CD4-positive, alpha-beta T cell treated with Interferon gamma for 1 hour (primary cell): ENCODE measurements around the gene MSI2.
"Not testable (repeated sequence)": the region's sequence is repeated elsewhere in the genome, so short reads cannot be mapped to it uniquely, and the experiment has no call there.

Source experiments
- DNase-seq: peaks from one replicate; pipeline ENCODE4 v3.0.0-alpha.2; 2020

MSI2 gene

GRCh38 chr17:57609125-57609877 is 353.0 kb downstream of the MSI2 start:
- DNase-seq = no peak

GRCh38 chr17:57609878-57610270 is 353.6 kb downstream of the MSI2 start:
- no peak for DNase-seq

DNA sequence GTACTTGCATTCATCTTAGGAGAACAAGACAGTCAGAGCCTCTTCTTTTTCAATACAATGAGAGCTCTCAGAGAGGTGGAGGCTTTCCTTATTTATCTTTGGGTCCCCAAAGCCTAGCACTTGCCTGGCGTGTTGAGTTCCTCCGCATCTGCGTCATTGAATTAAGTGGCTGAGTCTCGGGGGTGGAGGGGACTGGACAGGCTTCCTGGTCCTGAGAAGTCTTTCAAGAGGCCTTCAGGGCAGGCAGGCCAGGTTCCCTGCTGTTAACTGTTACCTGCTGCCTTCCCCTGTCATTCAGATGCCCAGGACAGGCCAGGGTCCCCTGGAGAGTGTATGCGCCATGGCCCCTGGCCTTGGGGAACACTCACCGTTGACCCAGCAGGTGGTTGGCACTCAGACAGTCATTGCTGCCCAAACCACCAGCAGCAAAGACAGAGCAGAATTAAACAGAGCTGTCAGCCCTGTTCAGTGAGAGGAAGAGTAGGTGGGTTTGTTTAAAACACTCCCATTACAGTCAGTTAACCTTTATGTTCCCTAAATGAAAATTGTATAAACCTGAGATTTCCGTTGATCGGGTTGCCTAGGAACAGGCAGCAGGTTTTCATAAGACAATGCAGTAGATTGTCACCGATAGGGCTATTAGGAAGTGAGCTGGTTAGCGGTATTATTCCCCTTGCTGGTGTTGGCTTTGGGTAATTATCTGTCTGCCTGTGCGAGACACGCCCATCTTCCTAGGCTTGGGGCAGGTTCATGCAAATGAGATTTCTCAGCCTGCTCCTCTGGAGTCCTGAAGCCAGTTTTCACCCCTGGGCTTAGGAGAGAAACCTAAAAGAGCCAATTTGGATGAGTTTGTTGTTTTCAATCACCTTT is 356.1 kb downstream of the MSI2 start:
- DNase-seq = no peak

GRCh38 chr17:57614742-57615141 is 358.4 kb downstream of the MSI2 start:
- DNase-seq = no peak

GRCh38 chr17:57615836-57616757 is 359.8 kb downstream of the MSI2 start:
- DNase-seq = no peak

DNA sequence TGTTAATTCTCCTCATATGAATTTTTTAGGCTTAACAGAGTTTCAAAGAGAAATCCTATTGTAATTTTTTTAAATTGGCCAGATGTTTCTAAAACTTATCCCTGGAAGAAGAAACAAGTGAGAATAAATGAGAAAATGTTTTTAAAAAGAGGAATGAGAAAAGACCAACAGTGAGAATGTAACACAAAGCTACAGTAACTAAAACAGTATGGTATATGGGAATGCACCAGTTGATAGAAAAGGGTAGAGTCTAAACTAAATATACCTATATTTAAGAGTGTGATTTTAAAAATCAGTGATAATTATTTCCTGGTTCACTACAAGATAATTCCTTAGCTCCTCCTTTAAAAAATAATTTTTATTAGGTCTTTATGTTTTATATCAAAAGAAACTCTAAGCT is 360.9 kb downstream of the MSI2 start:
- DNase-seq = no peak

DNA sequence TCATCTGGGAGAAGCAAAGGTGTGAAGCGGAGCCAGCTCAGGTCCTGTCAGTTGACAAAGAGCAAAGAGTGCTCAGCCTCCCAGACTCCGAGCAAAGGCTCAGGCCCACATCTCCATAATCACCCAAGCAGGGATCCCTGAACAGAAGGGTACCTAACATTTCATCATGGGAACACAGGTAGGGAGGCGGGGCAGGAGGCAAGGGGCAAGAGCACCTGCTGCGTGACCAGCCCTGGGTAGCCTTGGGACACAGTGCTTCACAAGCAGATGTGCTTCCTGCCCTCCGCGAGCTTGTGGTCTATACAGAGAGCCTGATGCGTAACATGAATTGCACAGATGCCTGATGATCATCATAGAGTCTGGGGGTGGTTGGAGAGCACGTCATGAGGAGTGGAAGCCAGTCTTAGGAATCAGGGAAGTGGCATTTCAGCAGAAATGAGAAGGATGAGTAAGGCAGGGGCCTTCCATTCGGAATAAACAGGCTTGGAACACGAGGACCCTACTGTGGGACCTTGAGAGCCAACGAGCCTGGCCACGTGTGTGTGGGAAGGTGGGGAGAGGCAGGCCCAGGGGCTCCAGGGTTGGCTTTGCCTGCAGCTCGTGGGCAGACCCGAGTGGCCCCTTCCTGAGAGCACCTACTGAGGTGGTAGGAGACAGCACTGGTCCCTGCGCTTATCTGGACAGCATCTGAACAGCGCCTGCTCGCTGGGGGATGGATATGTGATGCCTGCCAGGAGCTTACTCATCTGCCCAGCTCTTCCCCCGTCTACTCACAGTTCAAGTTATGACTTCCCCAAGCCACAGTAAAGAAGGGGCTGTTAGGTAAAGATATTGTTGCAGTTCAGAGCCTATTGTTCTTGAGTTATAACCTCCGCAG is 363.0 kb downstream of the MSI2 start:
- DNase-seq = no peak

GRCh38 chr17:57620576-57620975 is 364.3 kb downstream of the MSI2 start:
- DNase-seq = no peak

DNA sequence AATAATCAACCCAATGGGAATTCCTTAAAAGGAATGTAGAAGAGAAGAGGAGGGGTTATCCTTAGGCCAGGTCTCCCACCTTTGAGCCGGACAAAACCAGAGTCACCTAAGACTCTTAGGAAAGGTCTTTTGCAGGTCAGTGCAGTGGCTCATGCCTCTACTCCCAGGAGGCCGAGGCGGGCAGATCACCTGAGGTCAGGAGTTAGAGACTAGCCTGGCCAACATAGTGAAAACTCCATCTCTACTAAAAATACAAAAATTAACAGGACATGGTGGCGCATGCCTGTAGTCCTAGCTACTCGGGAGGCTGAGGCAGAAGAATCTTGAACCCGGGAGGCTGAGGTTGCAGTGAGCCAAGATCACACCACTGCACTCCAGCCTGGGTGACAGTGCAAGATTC is 365.5 kb downstream of the MSI2 start:
- not testable (repeated sequence) for DNase-seq

DNA sequence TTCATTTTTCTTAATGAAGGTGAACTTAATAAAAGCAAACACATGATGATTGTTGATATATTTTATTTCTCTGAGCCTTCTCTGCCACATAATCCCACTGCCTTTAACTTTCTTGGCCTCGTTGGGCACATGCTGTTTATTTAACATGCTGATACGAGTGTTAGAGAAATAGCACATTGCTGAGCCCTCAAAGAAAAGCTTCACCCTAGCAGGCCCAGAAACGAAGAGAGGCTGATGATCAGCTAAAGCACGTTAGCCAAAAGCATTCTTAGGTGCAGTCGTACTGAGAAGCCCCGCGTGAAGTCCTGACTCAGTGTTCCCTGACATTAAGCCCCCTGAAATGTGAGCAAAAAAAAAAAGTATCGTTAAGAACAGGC is 366.0 kb downstream of the MSI2 start:
- DNase-seq = no peak

DNA sequence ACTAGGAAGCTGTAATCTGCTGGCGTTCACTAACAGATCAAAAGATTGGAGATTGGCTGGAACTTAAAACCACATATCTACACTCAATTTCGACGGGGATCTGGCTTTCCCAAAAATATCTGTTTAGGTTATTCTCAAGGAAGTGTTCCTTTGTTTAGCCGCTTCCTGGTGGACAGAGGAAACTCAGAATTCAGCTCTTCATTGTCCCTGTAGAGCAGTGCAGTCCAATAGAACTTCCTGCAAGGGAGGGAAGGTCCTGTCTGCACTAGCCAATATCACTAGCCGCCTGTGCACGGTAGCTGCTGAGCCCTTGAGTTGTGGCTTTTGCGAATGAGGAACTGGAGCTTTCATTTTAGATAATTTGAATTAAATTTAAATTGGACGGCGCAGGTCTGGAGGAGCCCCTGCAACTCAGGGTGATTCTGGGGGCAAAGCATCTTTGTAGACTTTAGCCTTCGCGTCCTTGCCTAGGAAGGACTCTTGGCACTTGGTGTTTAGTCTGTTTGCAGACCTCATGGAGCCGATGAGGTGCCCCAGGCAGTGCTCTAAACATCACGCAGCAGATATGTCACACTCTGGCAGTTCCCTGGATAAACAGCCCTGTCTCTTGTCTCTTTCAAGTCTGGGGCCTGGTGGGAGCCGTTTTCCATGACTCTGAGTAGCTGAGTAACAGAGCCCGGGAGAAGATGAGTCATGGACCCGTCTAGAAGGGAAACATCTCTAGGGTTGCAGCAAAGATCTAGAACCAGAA is 366.5 kb downstream of the MSI2 start:
- DNase-seq = no peak

- DNase-seq = no peak
Observed at GRCh38 chr17:57623620-57624019, 367.3 kb downstream of the MSI2 start.

DNA sequence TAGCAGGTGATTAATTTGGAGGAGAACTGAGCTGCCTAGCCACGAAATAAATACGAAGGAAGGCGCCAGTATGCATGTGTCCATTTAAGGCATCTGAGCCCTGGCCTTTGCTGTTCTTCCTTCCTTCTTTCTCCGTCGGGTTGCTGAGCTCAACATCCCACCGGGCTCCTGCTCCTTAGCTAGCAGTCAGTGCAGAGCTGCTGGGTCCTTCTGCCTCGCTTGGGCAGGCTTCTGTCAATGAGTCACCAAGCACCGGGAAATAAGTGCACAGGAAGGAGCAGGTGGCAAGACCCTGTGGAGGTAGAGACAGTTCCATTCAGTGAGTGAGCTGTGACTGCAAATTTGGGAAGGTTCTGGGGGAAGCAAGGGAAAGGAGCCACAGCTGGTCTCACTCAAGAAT is 368.1 kb downstream of the MSI2 start:
- no peak for DNase-seq

GRCh38 chr17:57625511-57625910 is 369.2 kb downstream of the MSI2 start:
- DNase-seq = no peak

DNA sequence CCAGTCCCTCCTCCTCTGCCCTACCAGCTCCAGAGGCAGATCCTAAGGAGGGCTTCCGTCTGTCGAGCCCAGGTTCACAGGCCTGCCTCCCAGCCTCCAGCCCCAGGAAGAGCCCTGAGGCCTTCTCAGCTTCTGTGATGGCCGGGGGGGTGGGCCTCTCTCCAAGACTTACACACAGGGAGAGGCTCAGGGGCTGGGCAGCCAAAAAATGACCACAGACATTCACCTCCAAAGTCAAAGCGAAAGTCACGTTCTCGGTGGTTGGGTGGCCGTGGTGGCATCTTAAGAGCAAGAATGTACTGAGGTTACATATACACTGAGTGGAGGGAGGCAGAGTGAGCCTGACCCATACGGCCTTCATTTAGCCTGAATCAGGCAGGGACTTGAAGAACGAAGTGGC is 369.6 kb downstream of the MSI2 start:
- no peak for DNase-seq

GRCh38 chr17:57626520-57627210 is 370.3 kb downstream of the MSI2 start:
- DNase-seq = no peak

GRCh38 chr17:57627591-57627990 is 371.3 kb downstream of the MSI2 start:
- no peak for DNase-seq

GRCh38 chr17:57628421-57628820 is 372.1 kb downstream of the MSI2 start:
- DNase-seq = no peak

GRCh38 chr17:57629470-57629869 is 373.1 kb downstream of the MSI2 start:
- peak; percentile 55 for DNase-seq

DNA sequence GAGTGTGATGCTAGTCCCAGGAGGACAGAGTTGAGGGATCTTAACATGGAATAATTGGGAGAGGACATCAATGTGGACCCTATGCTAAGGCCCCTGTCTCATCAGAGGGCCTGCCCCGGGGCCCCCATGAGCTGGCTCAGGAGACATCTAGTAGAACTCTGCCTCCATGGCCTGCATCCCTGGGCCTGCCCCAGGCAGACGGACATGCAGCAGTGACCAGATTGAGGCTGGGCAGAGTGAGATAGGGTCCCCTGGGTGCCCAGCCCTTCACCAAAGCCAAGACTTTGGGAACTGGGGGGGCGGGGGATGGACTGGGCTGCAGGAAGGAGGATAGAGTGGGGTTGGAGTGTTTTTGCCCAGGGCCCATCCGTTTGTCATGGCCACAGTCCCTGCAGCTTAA is 373.6 kb downstream of the MSI2 start:
- DNase-seq = no peak

DNA sequence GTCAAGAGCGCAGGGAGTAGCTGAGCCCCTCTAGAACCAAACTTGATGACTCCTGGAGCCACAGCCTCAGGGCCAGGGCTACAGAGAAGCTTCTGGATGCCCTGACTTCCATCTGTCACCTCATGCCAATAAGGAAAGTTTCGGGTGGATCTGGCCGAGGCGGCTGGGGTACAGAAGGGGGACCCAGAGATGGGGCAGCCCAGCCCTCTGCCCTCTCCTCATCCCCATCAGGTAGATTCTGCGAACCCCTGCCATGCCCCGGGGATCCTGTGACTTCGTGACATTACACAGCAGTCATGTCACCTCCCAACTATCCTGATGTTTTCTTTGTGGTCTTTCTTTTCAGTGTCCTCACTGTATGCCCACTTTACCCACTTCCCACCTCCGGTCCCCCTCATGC is 374.4 kb downstream of the MSI2 start:
- no peak for DNase-seq
